Endothelial cell of umbilical vein (primary cell): ENCODE measurements around the gene NEDD9. TPM values are rescaled to one million over a fixed set of nuclear protein-coding genes. Genes with fewer than 3 reads are reported as not detected.
A peak's percentile ranks its signal among the peaks of the same experiment; 100 is the strongest.

Source experiments
- BruUV-seq: library from RNA; stranded (reverse); fragments of 400-500 nt; replicated peaks from 2 replicates; lab custom pipeline; 2021; lab: Mats Ljungman, UMichigan
- CTCF ChIA-PET: fragments of 300-600, 350-600 bp; sonication (Branson Sonifier 250); formaldehyde crosslinking; loops from one replicate; lab custom pipeline; 2021; ENCODE audit warnings: antibody characterized with exemption, inconsistent platforms; lab: Charles Lee
- POLR2A ChIA-PET: fragments of 300-600, 350-600 bp; sonication (Branson Sonifier 250); formaldehyde crosslinking; loops from one replicate; lab custom pipeline; 2021; ENCODE audit warnings: antibody characterized with exemption, inconsistent platforms; lab: Charles Lee
- DNase-seq: peaks from one replicate; pipeline ENCODE4 v3.0.0-alpha.2; 2011; ENCODE audit warnings: low read depth, low spot score
- FAIRE-seq: peaks from 2 replicates; lab custom pipeline; 2011; peaks lifted over from hg19 to GRCh38; lab: Jason Lieb, UNC
- H2AFZ ChIP-seq: 2 replicates; pipeline ENCODE4 v1.6.0; 2012; ENCODE audit warnings: low read depth, low read length, control low read depth, inconsistent platforms
- H3K27ac ChIP-seq: 2 replicates; pipeline ENCODE4 v1.5.1; 2011; ENCODE audit warnings: low read depth, mild to moderate bottlenecking, control low read depth, low read length, moderate library complexity; ENCODE audit not compliant: insufficient read depth
- H3K27me3 ChIP-seq, 2 experiments: 2 replicates each; pipeline versions ENCODE4 v1.6.0 to v1.6.1; 2011; ENCODE audit warnings: low read length in 2 of 2, mixed read lengths in 1 of 2; ENCODE audit not compliant: control insufficient read depth in 2 of 2, insufficient read depth in 2 of 2
- H3K36me3 ChIP-seq, 2 experiments: 2 replicates in 1 of 2; 3 replicates in 1 of 2; pipeline ENCODE4 v1.5.1; 2011; ENCODE audit warnings: low read length in 2 of 2, mild to moderate bottlenecking in 1 of 2, moderate library complexity in 1 of 2; ENCODE audit not compliant: control insufficient read depth in 2 of 2, insufficient read depth in 2 of 2; ENCODE audit errors: extremely low read depth in 1 of 2
- H3K4me1 ChIP-seq: 3 replicates; pipeline ENCODE4 v1.5.1; 2011; ENCODE audit warnings: mild to moderate bottlenecking, low read length; ENCODE audit not compliant: control insufficient read depth, insufficient read depth; ENCODE audit errors: extremely low read depth
- H3K4me2 ChIP-seq: 2 replicates; pipeline ENCODE4 v1.6.1; 2011; ENCODE audit warnings: low read length, control low read depth, mixed read lengths; ENCODE audit not compliant: insufficient read depth
- H3K4me3 ChIP-seq, 3 experiments: fragments of 200-600 bp in 1 of 3; sonication (generic), shearing (Covaris generic) in 1 of 3; replicated peaks in 1 of 3; 2 replicates each; pipeline ENCODE4 v1.5.1; 2011 to 2016; ENCODE audit warnings: control low read depth in 3 of 3, low read length in 3 of 3, mild to moderate bottlenecking in 2 of 3, inconsistent platforms in 1 of 3, low read depth in 1 of 3, moderate library complexity in 1 of 3; ENCODE audit not compliant: insufficient read depth in 1 of 3
- H3K79me2 ChIP-seq: 2 replicates; pipeline ENCODE4 v1.6.0; 2012; ENCODE audit warnings: low read length, inconsistent platforms; ENCODE audit not compliant: control insufficient read depth, insufficient read depth
- H3K9ac ChIP-seq: replicated peaks from 2 replicates; pipeline ENCODE3; 2011; ENCODE audit warnings: low read length, control low read depth; ENCODE audit not compliant: insufficient read depth; ENCODE audit errors: extremely low read depth
- H3K9me1 ChIP-seq: replicated peaks from 3 replicates; pipeline ENCODE4 v1.6.0; 2011; ENCODE audit warnings: mild to moderate bottlenecking, low read length; ENCODE audit not compliant: control insufficient read depth, insufficient read depth; ENCODE audit errors: extremely low read depth
- H3K9me3 ChIP-seq: replicated peaks from 2 replicates; pipeline ENCODE4 v1.5.1; 2012; ENCODE audit warnings: low read length, inconsistent platforms; ENCODE audit not compliant: control insufficient read depth, insufficient read depth
- H4K20me1 ChIP-seq: replicated peaks from 2 replicates; pipeline ENCODE3; 2011; ENCODE audit warnings: mild to moderate bottlenecking, low read length; ENCODE audit not compliant: control insufficient read depth, insufficient read depth; ENCODE audit errors: extremely low read depth
- JUN ChIP-seq: IDR thresholded peaks from 2 replicates; pipeline ENCODE4 v1.6.1; 2011; ENCODE audit warnings: borderline replicate concordance, low read depth; ENCODE audit not compliant: insufficient read length, insufficient read depth
- dilution Hi-C: fragments of 300-500 bp; cut with MboI; formaldehyde crosslinking; loops from one replicate; pipeline ENCODE4 v1.15.0; 2019; ENCODE audit warnings: low sequenced_read_pairs; ENCODE audit not compliant: extremely low pct_ligation_motif_present
- intact Hi-C: fragments of 100-400 bp; cut with micrococcal nuclease; formaldehyde crosslinking; loops from one replicate; pipeline ENCODE4 v1.10.0; 2022
- polyA plus RNA-seq, 4 experiments: library from polyadenylated mRNA; depleted of rRNA in 3 of 4; stranded (reverse) in 3 of 4; unstranded in 1 of 4; fragments of >200 nt; gene quantifications; 2 replicates each; pipeline versions ENCODE4 v1.2.1 to v1.2.3, GENCODE V29; 2011 to 2012; ENCODE audit warnings: missing spikeins in 1 of 4
- total RNA-seq: library from RNA; stranded (reverse); gene quantifications from 2 replicates; pipeline ENCODE4 v1.2.3, GENCODE V29; 2021
- TF ChIP-seq, protein P1 (sequence below), 2 donors: IDR thresholded peaks; 1 replicate in 1 of 2; 2 replicates in 1 of 2; pipeline ENCODE4 v1.5.1; 2011; ENCODE audit warnings: low read length in 2 of 2, mild to moderate bottlenecking in 2 of 2, moderate library complexity in 2 of 2, control low read depth in 1 of 2, inconsistent platforms in 1 of 2, low read depth in 1 of 2; ENCODE audit not compliant: insufficient read depth in 1 of 2; ENCODE audit errors: extremely low read depth in 1 of 2

The NEDD9 gene
- total and polyA plus RNA-seq, 2 donors (not counting 3 experiments of a cell fraction or from before 2014, with no cell fraction given) = 55.2 to 61.0 TPM

DNA sequence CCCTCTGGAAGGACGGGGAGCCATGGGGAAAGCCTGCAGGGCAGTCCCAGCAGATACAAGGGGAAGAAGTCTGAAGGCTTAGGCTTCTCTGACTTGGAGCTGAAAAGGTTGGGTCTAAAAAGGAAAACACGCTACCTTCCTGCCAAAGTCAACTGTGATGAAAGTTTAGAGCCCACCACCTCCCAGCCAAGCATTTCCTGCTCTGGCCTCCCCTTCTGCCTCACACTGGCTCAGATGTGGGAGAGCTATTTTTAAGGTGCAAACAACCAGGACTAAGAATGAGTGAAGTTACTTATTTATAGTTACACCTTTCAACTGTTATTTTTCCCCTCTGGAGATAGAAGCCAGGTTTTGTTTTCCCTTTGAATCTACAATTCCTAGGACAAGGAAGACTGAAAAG is 21.2 kb downstream of the NEDD9 start:
- dilution Hi-C loops = no loop called here

More for the DNA sequence above, 21.2 kb downstream of the NEDD9 start:
- no peaks in the 10 kb centered on the region for H3K9me3 ChIP-seq
- H3K79me2 ChIP-seq = peaks cover 53% of the 10 kb centered on the region
- no peak for TF ChIP-seq JUN
- TF ChIP-seq, protein P1, sequence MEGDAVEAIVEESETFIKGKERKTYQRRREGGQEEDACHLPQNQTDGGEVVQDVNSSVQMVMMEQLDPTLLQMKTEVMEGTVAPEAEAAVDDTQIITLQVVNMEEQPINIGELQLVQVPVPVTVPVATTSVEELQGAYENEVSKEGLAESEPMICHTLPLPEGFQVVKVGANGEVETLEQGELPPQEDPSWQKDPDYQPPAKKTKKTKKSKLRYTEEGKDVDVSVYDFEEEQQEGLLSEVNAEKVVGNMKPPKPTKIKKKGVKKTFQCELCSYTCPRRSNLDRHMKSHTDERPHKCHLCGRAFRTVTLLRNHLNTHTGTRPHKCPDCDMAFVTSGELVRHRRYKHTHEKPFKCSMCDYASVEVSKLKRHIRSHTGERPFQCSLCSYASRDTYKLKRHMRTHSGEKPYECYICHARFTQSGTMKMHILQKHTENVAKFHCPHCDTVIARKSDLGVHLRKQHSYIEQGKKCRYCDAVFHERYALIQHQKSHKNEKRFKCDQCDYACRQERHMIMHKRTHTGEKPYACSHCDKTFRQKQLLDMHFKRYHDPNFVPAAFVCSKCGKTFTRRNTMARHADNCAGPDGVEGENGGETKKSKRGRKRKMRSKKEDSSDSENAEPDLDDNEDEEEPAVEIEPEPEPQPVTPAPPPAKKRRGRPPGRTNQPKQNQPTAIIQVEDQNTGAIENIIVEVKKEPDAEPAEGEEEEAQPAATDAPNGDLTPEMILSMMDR (IDR thresholded peaks at IDR 0.05; ENCODE audit: extremely low read depth in 1 of 2, insufficient read depth in 1 of 2, low read depth in 1 of 2, low read length in 2 of 2) = no peak
- H2AFZ ChIP-seq = no peak overlapping the region
- no peak overlapping the region for H3K4me3 ChIP-seq
- H4K20me1 ChIP-seq = no peaks in the 10 kb centered on the region
- POLR2A ChIA-PET = interaction anchor here (1.7 kb wide), 1 partner anchor 19 kb away, joined by 4 read pairs; no protein-coding TSS in a partner anchor
- H3K27me3 ChIP-seq = no peaks in the 10 kb centered on the region
- no TSS peak for BruUV-seq
- peak overlapping the region; percentile 23 for H3K4me2 ChIP-seq
- peaks cover 3 to 11% of the 10 kb centered on the region in 2 experiments for H3K36me3 ChIP-seq
- CTCF ChIA-PET = interaction anchor here (2.1 kb wide), 1 partner anchor 30 kb away, joined by 4 read pairs; no protein-coding TSS in a partner anchor
- no peaks in the 10 kb centered on the region for H3K9me1 ChIP-seq
- peak overlapping the region; percentile 77 for H3K27ac ChIP-seq
- peaks cover 93% of the 10 kb centered on the region for H3K4me1 ChIP-seq
- peak overlapping the region; percentile 37 for H3K9ac ChIP-seq
- DNase-seq (peak; percentile 76), FAIRE-seq (peak; percentile 37)
- intact Hi-C loops = loop anchor here (1.0 to 10.0 kb wide), 4 partner anchors 21 to 1374 kb away; partner anchors contain the start of genes EDN1, HIVEP1 and NEDD9
